Measurements from ENCODE around the gene RAD51B. TPM values are rescaled to one million over a fixed set of nuclear protein-coding genes. Genes with fewer than 3 reads are reported as not detected.

RAD51B gene
- total RNA-seq, 4 donors from 2014 or later, result 5.0 to 31.8 (median 20.6) TPM

DNA sequence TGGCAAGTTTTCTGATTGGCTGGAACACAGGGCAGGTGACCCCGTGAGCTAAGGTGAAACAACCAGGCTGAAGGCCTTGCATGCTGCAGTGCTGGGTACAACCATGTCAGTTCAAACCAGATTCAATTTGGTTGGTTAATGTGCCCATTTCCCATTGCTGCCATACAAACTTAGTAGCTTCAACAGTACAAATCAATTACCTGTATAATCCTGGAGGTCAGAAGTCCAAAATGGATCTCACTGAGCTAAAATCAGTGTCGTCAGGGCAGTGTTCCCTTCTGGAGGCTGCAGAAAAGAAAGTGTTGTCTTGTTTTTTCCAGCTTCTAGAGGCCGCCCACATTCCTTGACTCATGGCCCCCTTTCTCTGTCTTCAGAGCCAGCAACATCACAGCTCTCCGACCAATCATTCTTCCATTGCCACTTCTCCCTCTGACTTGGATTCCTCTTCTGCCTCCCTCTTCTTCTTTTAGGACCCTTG is 751.6 kb downstream of the RAD51B start:
- no peak for DNase-seq
- Histone ChIP-seq H3K4me3 (no peak overlapping the region), H3K27me3 (no peaks in the 10 kb centered on the region), H3K9me3 (no peaks in the 10 kb centered on the region), H3K27ac (no peak overlapping the region), H3K4me1 (peaks cover 0 to 29% (median 7%) of the 10 kb centered on the region in 4 donors), H3K36me3 (no peaks in the 10 kb centered on the region)
- TF ChIP-seq, protein P1, sequence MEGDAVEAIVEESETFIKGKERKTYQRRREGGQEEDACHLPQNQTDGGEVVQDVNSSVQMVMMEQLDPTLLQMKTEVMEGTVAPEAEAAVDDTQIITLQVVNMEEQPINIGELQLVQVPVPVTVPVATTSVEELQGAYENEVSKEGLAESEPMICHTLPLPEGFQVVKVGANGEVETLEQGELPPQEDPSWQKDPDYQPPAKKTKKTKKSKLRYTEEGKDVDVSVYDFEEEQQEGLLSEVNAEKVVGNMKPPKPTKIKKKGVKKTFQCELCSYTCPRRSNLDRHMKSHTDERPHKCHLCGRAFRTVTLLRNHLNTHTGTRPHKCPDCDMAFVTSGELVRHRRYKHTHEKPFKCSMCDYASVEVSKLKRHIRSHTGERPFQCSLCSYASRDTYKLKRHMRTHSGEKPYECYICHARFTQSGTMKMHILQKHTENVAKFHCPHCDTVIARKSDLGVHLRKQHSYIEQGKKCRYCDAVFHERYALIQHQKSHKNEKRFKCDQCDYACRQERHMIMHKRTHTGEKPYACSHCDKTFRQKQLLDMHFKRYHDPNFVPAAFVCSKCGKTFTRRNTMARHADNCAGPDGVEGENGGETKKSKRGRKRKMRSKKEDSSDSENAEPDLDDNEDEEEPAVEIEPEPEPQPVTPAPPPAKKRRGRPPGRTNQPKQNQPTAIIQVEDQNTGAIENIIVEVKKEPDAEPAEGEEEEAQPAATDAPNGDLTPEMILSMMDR (IDR thresholded peaks at IDR 0.05), result no peak
- no peak for TF ChIP-seq POLR2AphosphoS5 (IDR thresholded peaks at IDR 0.05)
- no peak for TF ChIP-seq POLR2A (IDR thresholded peaks at IDR 0.05)
- no peak for TF ChIP-seq EP300 (IDR thresholded peaks at IDR 0.05; ENCODE audit: low read depth)
- intact Hi-C loops (cut with DNase I; ENCODE audit: low total_unique reads), result no loop called here
- 82 to 93% methylated on average over 2 to 4 of the region's 4 CpGs for WGBS, 2 donors (ENCODE audit: low coverage in 1 of 2)
- in situ Hi-C loops (cut with MboI; ENCODE audit: low pct_ligation_motif_present in 1 of 4, low pct_unique_long_range_greater_than_20kb in 1 of 4, low sequenced_read_pairs in 3 of 4), result no loop called here

GRCh38 chr14:68571928-68572525 is 752.4 kb downstream of the RAD51B start:
- in situ Hi-C loops (cut with MboI; ENCODE audit: low pct_ligation_motif_present in 1 of 4, low pct_unique_long_range_greater_than_20kb in 1 of 4, low sequenced_read_pairs in 3 of 4), result no loop called here
- 84 to 97% methylated on average over 4 to 10 of the region's 10 CpGs for WGBS, 2 donors (ENCODE audit: low coverage in 1 of 2)
- Histone ChIP-seq H3K36me3 (no peaks in the 10 kb centered on the region), H3K4me3 (no peak overlapping the region), H3K9me3 (no peaks in the 10 kb centered on the region), H3K4me1 (peaks cover 0 to 35% (median 7%) of the 10 kb centered on the region in 4 donors), H3K27me3 (no peaks in the 10 kb centered on the region), H3K27ac (no peak overlapping the region)
- intact Hi-C loops (cut with DNase I; ENCODE audit: low total_unique reads), result no loop called here
- no peak for DNase-seq
- TF ChIP-seq, protein P1 (IDR thresholded peaks at IDR 0.05), result no peak
- TF ChIP-seq POLR2AphosphoS5 (IDR thresholded peaks at IDR 0.05) (no peak), EP300 (IDR thresholded peaks at IDR 0.05; ENCODE audit: low read depth) (no peak), POLR2A (IDR thresholded peaks at IDR 0.05) (no peak)

DNA sequence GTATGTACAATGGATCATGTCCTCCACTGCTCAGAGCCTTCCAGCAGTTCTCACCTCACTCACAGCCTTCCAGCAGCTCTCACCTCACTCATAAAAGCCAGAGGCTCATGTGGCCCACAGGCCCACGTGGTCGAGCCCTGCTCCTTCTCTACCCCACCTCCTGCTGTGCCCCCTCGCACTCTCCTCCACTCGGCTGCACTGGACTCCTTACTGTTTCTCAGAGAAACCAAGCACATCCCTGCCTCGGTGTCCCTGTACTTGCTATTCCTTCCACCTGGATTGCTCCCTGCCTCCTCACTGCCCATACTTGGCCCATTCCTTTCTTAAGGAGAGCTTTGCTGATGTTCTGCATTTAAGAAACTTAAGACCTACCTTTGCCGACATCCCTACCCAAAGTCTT is 753.5 kb downstream of the RAD51B start:
- Histone ChIP-seq H3K36me3 (no peaks in the 10 kb centered on the region), H3K27me3 (no peaks in the 10 kb centered on the region), H3K4me3 (no peak overlapping the region), H3K27ac (no peak overlapping the region), H3K4me1 (peaks cover 0 to 35% (median 14%) of the 10 kb centered on the region in 4 donors), H3K9me3 (no peaks in the 10 kb centered on the region)
- in situ Hi-C loops (cut with MboI; ENCODE audit: low pct_ligation_motif_present in 1 of 4, low pct_unique_long_range_greater_than_20kb in 1 of 4, low sequenced_read_pairs in 3 of 4), result no loop called here
- intact Hi-C loops (cut with DNase I; ENCODE audit: low total_unique reads), result no loop called here
- DNase-seq, result no peak
- TF ChIP-seq POLR2AphosphoS5 (IDR thresholded peaks at IDR 0.05) (no peak), POLR2A (IDR thresholded peaks at IDR 0.05) (no peak), EP300 (IDR thresholded peaks at IDR 0.05; ENCODE audit: low read depth) (no peak)
- TF ChIP-seq, protein P1 (IDR thresholded peaks at IDR 0.05), result no peak
- WGBS, 2 donors (ENCODE audit: low coverage in 1 of 2), result 89 to 92% methylated on average over 1 to 6 of the region's 6 CpGs

GRCh38 chr14:68573722-68574121 is 754.1 kb downstream of the RAD51B start:
- in situ Hi-C loops (cut with MboI; ENCODE audit: low pct_ligation_motif_present in 1 of 4, low pct_unique_long_range_greater_than_20kb in 1 of 4, low sequenced_read_pairs in 3 of 4) (no loop called here), intact Hi-C loops (cut with DNase I; ENCODE audit: low total_unique reads) (no loop called here)
- WGBS, 2 donors (ENCODE audit: low coverage in 1 of 2), result 87% methylated on average over 2 of the region's 2 CpGs; no CpG with 5 or more reads in 1 of the 2 donors

More at GRCh38 chr14:68573722-68574121, 754.1 kb downstream of the RAD51B start:
- TF ChIP-seq POLR2AphosphoS5 (IDR thresholded peaks at IDR 0.05) (no peak), POLR2A (IDR thresholded peaks at IDR 0.05) (no peak), EP300 (IDR thresholded peaks at IDR 0.05; ENCODE audit: low read depth) (no peak)
- TF ChIP-seq, protein P1 (IDR thresholded peaks at IDR 0.05), result no peak
- H3K4me1 ChIP-seq, result peaks cover 0 to 35% (median 14%) of the 10 kb centered on the region in 4 donors
- DNase-seq, result no peak
- no peak overlapping the region for H3K4me3 ChIP-seq
- H3K27me3 ChIP-seq, result no peaks in the 10 kb centered on the region
- no peaks in the 10 kb centered on the region for H3K36me3 ChIP-seq
- no peaks in the 10 kb centered on the region for H3K9me3 ChIP-seq
- no peak overlapping the region for H3K27ac ChIP-seq
